Common myeloid progenitor, CD34-positive (primary cell): ENCODE results near the gene CD4.

ENCODE experiments used
- CTCF ChIA-PET: fragments of 350-600 bp; sonication (Branson Sonifier 250); formaldehyde crosslinking; loops from one replicate; lab custom pipeline; 2021; ENCODE audit warnings: antibody characterized with exemption; lab: Charles Lee
- POLR2A ChIA-PET: fragments of 350-600 bp; sonication (Branson Sonifier 250); formaldehyde crosslinking; loops from one replicate; lab custom pipeline; 2021; ENCODE audit warnings: antibody characterized with exemption; lab: Charles Lee
- DNase-seq, 3 donors: peaks; one replicate each; pipeline versions ENCODE4 v3.0.0 to v3.0.0-alpha.2; 2013
- H3K27ac ChIP-seq, 2 experiments: 1 replicate in 1 of 2; 2 replicates in 1 of 2; pipeline ENCODE4 v1.7.0; 2013; ENCODE audit warnings: inconsistent platforms in 2 of 2, low read length in 2 of 2, mild to moderate bottlenecking in 2 of 2, low read depth in 1 of 2, moderate library complexity in 1 of 2; ENCODE audit not compliant: severe bottlenecking in 2 of 2, insufficient read depth in 1 of 2, poor library complexity in 1 of 2
- H3K27me3 ChIP-seq, 5 experiments: replicated peaks in 2 of 5; 1 replicate in 3 of 5; 2 replicates in 2 of 5; pipeline versions ENCODE4 v1.6.1 to v1.7.0; 2013; ENCODE audit warnings: low read length in 4 of 5, mild to moderate bottlenecking in 2 of 5, moderate library complexity in 2 of 5, inconsistent platforms in 1 of 5; ENCODE audit not compliant: insufficient read depth in 5 of 5, control insufficient read depth in 4 of 5
- H3K36me3 ChIP-seq, 4 experiments: 1 replicate in 2 of 4; 2 replicates in 2 of 4; pipeline versions ENCODE4 v1.6.1 to v1.7.0; 2013; ENCODE audit warnings: low read length in 3 of 4, control low read depth in 1 of 4, mild to moderate bottlenecking in 1 of 4; ENCODE audit not compliant: control insufficient read depth in 4 of 4, insufficient read depth in 4 of 4
- H3K4me1 ChIP-seq, 4 experiments: 1 replicate in 3 of 4; 2 replicates in 1 of 4; pipeline versions ENCODE4 v1.6.1 to v1.7.1; 2013; ENCODE audit warnings: low read length in 3 of 4, mild to moderate bottlenecking in 3 of 4, control low read depth in 1 of 4, inconsistent platforms in 1 of 4, moderate library complexity in 1 of 4; ENCODE audit not compliant: control insufficient read depth in 4 of 4, insufficient read depth in 4 of 4; ENCODE audit errors: control extremely low read depth in 1 of 4
- H3K4me3 ChIP-seq, 7 experiments: 1 replicate in 4 of 7; 2 replicates in 3 of 7; pipeline versions ENCODE4 v1.5.1 to v1.7.0; 2013; ENCODE audit warnings: mild to moderate bottlenecking in 7 of 7, low read length in 6 of 7, moderate library complexity in 6 of 7, inconsistent platforms in 2 of 7, low read depth in 2 of 7, control low read depth in 1 of 7; ENCODE audit not compliant: insufficient read depth in 4 of 7, control insufficient read depth in 1 of 7; ENCODE audit errors: extremely low read depth in 1 of 7
- H3K9me3 ChIP-seq, 5 experiments: 1 replicate in 4 of 5; 2 replicates in 1 of 5; pipeline versions ENCODE4 v1.6.1 to v1.7.1; 2013; ENCODE audit warnings: low read length in 4 of 5, mild to moderate bottlenecking in 2 of 5, inconsistent platforms in 1 of 5, low read depth in 1 of 5, moderate library complexity in 1 of 5; ENCODE audit not compliant: control insufficient read depth in 4 of 5, insufficient read depth in 2 of 5; ENCODE audit errors: control extremely low read depth in 1 of 5
- WGBS: methylation state at CpG from one replicate; pipeline ENCODE4 v1.1.5; 2013; ENCODE audit not compliant: insufficient coverage; 5-methylcytosine and 5-hydroxymethylcytosine counted together

Gene CD4

GRCh38 chr12:6826734-6827436, 37.6 kb downstream of the CD4 start:
- DNase-seq, result no peak
- H3K27me3 ChIP-seq, result peaks cover 0 to 7% (median 0%) of the 10 kb centered on the region in 5 experiments
- H3K4me3 ChIP-seq, result peak overlapping the region in 1 of 7 experiments; percentile 23
- 88% methylated on average over 13 of the region's 22 CpGs for WGBS
- ChIA-PET POLR2A (interaction anchor here (1.8 kb wide), 1 partner anchor 75 kb away, joined by 6 read pairs; the partner anchor contains the start of gene MLF2), CTCF (interaction anchor here (0.6 to 13.0 kb wide), 16 partner anchors 7 to 273 kb away, joined by 3 to 97 read pairs (median 10); partner anchors contain the start of genes CD4, CDCA3, COPS7A and GNB3)
- H3K27ac ChIP-seq, result no peak overlapping the region
- no peaks in the 10 kb centered on the region for H3K9me3 ChIP-seq
- peaks cover 0 to 35% (median 29%) of the 10 kb centered on the region in 4 experiments for H3K4me1 ChIP-seq
- H3K36me3 ChIP-seq, result peaks cover 0 to 14% (median 0%) of the 10 kb centered on the region in 4 experiments

DNA sequence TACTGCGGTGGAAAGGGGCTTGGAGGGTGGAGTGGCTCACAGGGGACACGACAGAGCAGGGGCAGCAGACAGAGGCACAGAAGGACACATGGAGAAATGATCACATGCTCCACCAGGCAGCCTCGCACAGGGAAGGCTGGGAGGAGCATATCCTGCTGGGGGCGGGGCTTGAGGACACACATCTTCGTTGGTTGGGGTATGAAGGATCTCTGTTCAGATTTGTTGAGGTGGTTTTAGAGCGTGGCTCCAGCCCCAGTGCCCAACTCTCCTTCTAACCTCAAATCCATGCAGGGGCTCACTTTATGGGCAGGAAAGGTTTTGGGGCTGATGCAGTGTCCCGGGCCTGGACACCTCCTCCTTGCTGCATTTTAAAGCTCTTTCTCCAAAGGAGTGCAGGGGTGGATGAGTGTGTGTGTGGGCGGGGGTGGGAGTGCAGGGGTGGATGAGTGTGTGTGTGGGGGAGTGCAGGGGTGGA, 38.1 kb downstream of the CD4 start:
- CTCF ChIA-PET, result interaction anchor here (0.6 to 13.0 kb wide), 8 partner anchors 16 to 92 kb away, joined by 3 to 97 read pairs (median 34); partner anchors contain the start of genes CD4, MLF2 and PTMS
- 0% methylated on average over 5 of the region's 8 CpGs for WGBS
- peak in 2 of 3 donors; percentile 49 to 58 for DNase-seq
- H3K9me3 ChIP-seq, result no peaks in the 10 kb centered on the region
- peaks cover 0 to 7% (median 0%) of the 10 kb centered on the region in 5 experiments for H3K27me3 ChIP-seq
- H3K27ac ChIP-seq, result no peak overlapping the region
- H3K36me3 ChIP-seq, result peaks cover 0 to 18% (median 0%) of the 10 kb centered on the region in 4 experiments
- H3K4me3 ChIP-seq, result peak overlapping the region in 1 of 7 experiments; percentile 23
- POLR2A ChIA-PET, result interaction anchor here (0.5 to 0.7 kb wide), 2 partner anchors 61 to 430 kb away, joined by 3 read pairs; partner anchors contain the start of gene PTMS
- peaks cover 0 to 29% (median 24%) of the 10 kb centered on the region in 4 experiments for H3K4me1 ChIP-seq

- H3K4me3 ChIP-seq, result peak within 1 kb of the TSS; percentile 47 to 95 (median 72)
- WGBS, result 2% methylated on average over 45 of the region's 60 CpGs
- peaks cover 0 to 18% (median 0%) of the 10 kb centered on the region in 4 experiments for H3K36me3 ChIP-seq
- ChIA-PET POLR2A (interaction anchor here (0.5 to 1.3 kb wide), 4 partner anchors 21 to 431 kb away, joined by 3 to 5 read pairs (median 3); partner anchors contain the start of genes MLF2 and PTMS), CTCF (interaction anchor here (1.1 to 13.0 kb wide), 13 partner anchors 15 to 196 kb away, joined by 3 to 97 read pairs (median 5); partner anchors contain the start of genes CD4 and MLF2)
- H3K9me3 ChIP-seq, result no peaks in the 10 kb centered on the region
- H3K4me1 ChIP-seq, result peaks cover 0 to 29% (median 24%) of the 10 kb centered on the region in 4 experiments
- peak within 1 kb of the TSS in 1 of 2 experiments; percentile 76 for H3K27ac ChIP-seq
- DNase-seq, result peak in 2 of 3 donors; percentile 41 to 53
- peaks cover 0 to 7% (median 0%) of the 10 kb centered on the region in 5 experiments for H3K27me3 ChIP-seq
Measured at GRCh38 chr12:6827982-6828780, 38.9 kb downstream of the CD4 start, which contains the start of gene P3H3. Gene P3H3 (plus strand): TSS chr12:6828407. CDS start chr12:6828441, 34 bp downstream.

DNA sequence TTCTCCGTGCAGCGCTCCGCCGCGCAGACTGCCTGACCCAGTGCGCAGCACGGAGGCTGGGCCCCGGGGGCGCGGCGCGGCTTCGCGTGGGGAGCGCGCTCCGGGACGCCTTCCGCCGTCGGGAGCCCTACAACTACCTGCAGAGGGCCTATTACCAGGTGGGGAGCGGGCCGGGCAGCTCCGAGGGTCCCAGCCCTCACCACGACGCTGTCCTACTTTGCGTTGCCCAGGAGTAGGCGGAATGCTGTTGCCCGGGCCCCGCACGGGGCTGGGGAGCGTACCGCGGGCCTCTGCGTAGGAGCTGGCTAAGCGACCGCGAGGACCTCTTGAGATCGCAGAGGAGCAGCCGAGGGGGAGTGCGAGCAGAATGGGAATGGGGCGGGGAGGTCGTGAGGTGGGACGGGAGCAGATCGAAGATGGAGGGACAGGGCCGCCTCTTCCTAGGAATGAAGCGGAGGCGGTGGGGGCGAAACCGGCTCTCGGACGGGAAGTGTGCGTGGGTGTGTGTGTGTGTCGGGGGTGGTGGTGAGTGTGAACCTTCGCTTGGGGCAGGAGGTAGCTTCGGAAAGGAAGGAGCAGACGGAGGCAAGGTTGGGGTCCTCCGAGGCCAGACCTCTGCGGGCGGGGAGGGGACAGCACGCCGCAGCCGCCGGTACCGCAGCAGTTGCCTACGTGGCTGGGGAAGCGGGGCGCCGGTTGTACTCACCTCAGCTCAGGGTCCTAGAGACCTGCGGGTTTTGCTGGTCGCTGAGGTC, 39.6 kb downstream of the CD4 start:
- ChIA-PET CTCF (interaction anchor here (0.8 to 13.0 kb wide), 16 partner anchors 11 to 197 kb away, joined by 3 to 97 read pairs (median 4); partner anchors contain the start of genes CD4 and MLF2), POLR2A (interaction anchor here (0.8 to 1.3 kb wide), 2 partner anchors 20 to 76 kb away, joined by 3 to 5 read pairs; partner anchors contain the start of gene MLF2)
- Histone ChIP-seq H3K36me3 (peaks cover 0 to 24% (median under 1%) of the 10 kb centered on the region in 4 experiments), H3K27ac (peak overlapping the region in 1 of 2 experiments; percentile 76), H3K9me3 (no peaks in the 10 kb centered on the region), H3K27me3 (peaks cover 0 to 7% (median 0%) of the 10 kb centered on the region in 5 experiments), H3K4me3 (peak overlapping the region; percentile 47 to 95 (median 72)), H3K4me1 (peaks cover 0 to 29% (median 24%) of the 10 kb centered on the region in 4 experiments)
- under 1% methylated on average over 50 of the region's 71 CpGs for WGBS
- DNase-seq, result peak; percentile 39 to 85 (median 76)

GRCh38 chr12:6829536-6830220, 40.4 kb downstream of the CD4 start:
- WGBS, result 73% methylated on average over 16 of the region's 19 CpGs
- ChIA-PET CTCF (interaction anchor here (0.8 to 13.0 kb wide), 21 partner anchors 10 to 197 kb away, joined by 3 to 97 read pairs (median 4); partner anchors contain the start of genes CD4, GNB3, MLF2 and PTMS), POLR2A (interaction anchor here (1.3 kb wide), 1 partner anchor 76 kb away, joined by 5 read pairs; the partner anchor contains the start of gene MLF2)
- peak in 1 of 3 donors; percentile 44 for DNase-seq
- peaks cover 0 to 7% (median 0%) of the 10 kb centered on the region in 5 experiments for H3K27me3 ChIP-seq
- H3K9me3 ChIP-seq, result no peaks in the 10 kb centered on the region
- H3K27ac ChIP-seq, result peak overlapping the region in 1 of 2 experiments; percentile 76
- peaks cover 0 to 29% (median 24%) of the 10 kb centered on the region in 4 experiments for H3K4me1 ChIP-seq
- peak overlapping the region; percentile 5 to 95 (median 72) for H3K4me3 ChIP-seq
- H3K36me3 ChIP-seq, result peaks cover 0 to 30% (median 2%) of the 10 kb centered on the region in 4 experiments
